ENCODE results near the gene FLRT1. TPM values are rescaled to one million over a fixed set of nuclear protein-coding genes. Genes with fewer than 3 reads are reported as not detected.

FLRT1 gene
- total and polyA plus RNA-seq, 2 of the 13 experiments (the other 11 are each of a cell fraction or from before 2014, with no cell fraction given), result 0.02 to 0.08 TPM

- peak; percentile 30 for ATAC-seq
- 27% methylated on average over 15 of the region's 22 CpGs for WGBS (ENCODE audit: low lambda C conversion rate)
Measured at GRCh38 chr11:64028398-64029115, 7.2 kb upstream of the FLRT1 start.

More at GRCh38 chr11:64028398-64029115, 7.2 kb upstream of the FLRT1 start:
- H3K4me1 ChIP-seq (ENCODE audit: insufficient read depth, low read length), result no peaks in the 10 kb centered on the region
- H3K79me2 ChIP-seq (ENCODE audit: insufficient read depth, low read length), result no peaks in the 10 kb centered on the region
- H3K9me3 ChIP-seq (ENCODE audit: low read length), result no peaks in the 10 kb centered on the region
- H3K4me3 ChIP-seq (replicated peaks in 1 of 3; ENCODE audit: insufficient read depth in 1 of 3, low read depth in 2 of 3, low read length in 3 of 3), result no peak overlapping the region
- FAIRE-seq (no peak), DNase-seq (ENCODE audit: low spot score) (no peak)
- TF ChIP-seq ZNF281 (CRISPR knock-in tag; IDR thresholded peaks at IDR 0.05; ENCODE audit: borderline replicate concordance) (0 out of 2 replicates have a peak, but pooled peaks have one; percentile 36), GFI1 (CRISPR knock-in tag; IDR thresholded peaks at IDR 0.05; ENCODE audit: borderline replicate concordance) (no peak), RFX3 (CRISPR knock-in tag; IDR thresholded peaks at IDR 0.05) (peak; percentile 33; the same call in 1 of the 2 replicates), AGO1 (IDR thresholded peaks at IDR 0.05; ENCODE audit: low read depth, low read length, poor library complexity, severe bottlenecking) (peak; percentile 1), SIX1 (CRISPR knock-in tag; IDR thresholded peaks at IDR 0.05; ENCODE audit: borderline replicate concordance) (no peak), PCBP1 (IDR thresholded peaks at IDR 0.05; ENCODE audit: borderline replicate concordance, low read depth, low read length) (0 out of 2 replicates have a peak, but pooled peaks have one; percentile 41), HNRNPK (IDR thresholded peaks at IDR 0.05; ENCODE audit: low read depth, low read length, poor library complexity, severe bottlenecking) (peak; percentile 28), ZNF263 (CRISPR knock-in tag; IDR thresholded peaks at IDR 0.05) (peak; percentile 93; the same call in 1 of the 2 replicates), TBP (CRISPR knock-in tag; IDR thresholded peaks at IDR 0.05) (no peak)
- H4K20me1 ChIP-seq (ENCODE audit: insufficient read depth, low read length), result peaks cover 28% of the 10 kb centered on the region; the same call in 1 of the 2 replicates
- ChIA-PET CTCF (ENCODE audit: low intra/inter-chr PET ratio, low total read pairs) (no interaction called here), POLR2A (interaction anchor here (1.8 kb wide), 1 partner anchor 21 kb away, joined by 4 read pairs; no protein-coding TSS in a partner anchor)
- no TSS peak for BruUV-seq (replicated peaks)
- no peaks in the 10 kb centered on the region for H3K36me3 ChIP-seq (replicated peaks in 1 of 2; ENCODE audit: control insufficient read depth in 1 of 2, insufficient read depth in 2 of 2, low read length in 2 of 2)
- peaks cover 7 to 8% of the 10 kb centered on the region in 2 experiments; a peak in 3 of 5 replicates for H3K27me3 ChIP-seq (ENCODE audit: control insufficient read depth in 1 of 2, insufficient read depth in 2 of 2, low read length in 2 of 2)
- in situ Hi-C loops (cut with HindIII; ENCODE audit: extremely low pct_ligation_motif_present, low pct_unique_long_range_greater_than_20kb) (no loop called here), intact Hi-C loops (cut with micrococcal nuclease; ENCODE audit: unreplicated experiment) (no loop called here)
- H3K27ac ChIP-seq (ENCODE audit: extremely low read length, insufficient read depth, low read length), result no peak overlapping the region
- no peak overlapping the region for H3K4me2 ChIP-seq (ENCODE audit: low read depth, low read length)
- H2AFZ ChIP-seq (ENCODE audit: low read length), result no peak overlapping the region
- H3K9ac ChIP-seq (ENCODE audit: insufficient read depth, low read depth, low read length), result no peak overlapping the region
